ENCODE results near the gene HCFC2. TPM values are rescaled to one million over a fixed set of nuclear protein-coding genes. Genes with fewer than 3 reads are reported as not detected.
"Not testable (repeated sequence)": the region's sequence is repeated elsewhere in the genome, so short reads cannot be mapped to it uniquely, and the experiment has no call there.

The HCFC2 gene
- total RNA-seq, 1 donor from 2014 or later, result 25.1 TPM

GRCh38 chr12:104108755-104109445, 44.6 kb downstream of the HCFC2 start:
- TF ChIP-seq CTCF (IDR thresholded peaks at IDR 0.05; ENCODE audit: partially characterized antibody, unreplicated experiment), result peak; percentile 81
- Mint-ChIP-seq H3K27me3 (ENCODE audit: unreplicated experiment) (no peaks in the 10 kb centered on the region), H3K27ac (ENCODE audit: unreplicated experiment) (no peak overlapping the region), H3K4me1 (ENCODE audit: low read depth, unreplicated experiment) (no peaks in the 10 kb centered on the region), H3K4me3 (ENCODE audit: unreplicated experiment) (no peak overlapping the region), H3K9me3 (ENCODE audit: unreplicated experiment) (no peaks in the 10 kb centered on the region), H3K36me3 (ENCODE audit: unreplicated experiment) (no peaks in the 10 kb centered on the region)
- DNase-seq, result peak; percentile 92

- no peak overlapping the region for H3K4me3 Mint-ChIP-seq (ENCODE audit: unreplicated experiment)
- peak; percentile 33 for TF ChIP-seq CTCF (IDR thresholded peaks at IDR 0.05; ENCODE audit: partially characterized antibody, unreplicated experiment)
- no peak for DNase-seq
- no peaks in the 10 kb centered on the region for H3K4me1 Mint-ChIP-seq (ENCODE audit: low read depth, unreplicated experiment)
- H3K9me3 Mint-ChIP-seq (ENCODE audit: unreplicated experiment), result no peaks in the 10 kb centered on the region
- H3K27ac Mint-ChIP-seq (ENCODE audit: unreplicated experiment), result no peak overlapping the region
- no peaks in the 10 kb centered on the region for H3K36me3 Mint-ChIP-seq (ENCODE audit: unreplicated experiment)
- H3K27me3 Mint-ChIP-seq (ENCODE audit: unreplicated experiment), result no peaks in the 10 kb centered on the region
Observed at GRCh38 chr12:104109446-104110271, 45.3 kb downstream of the HCFC2 start.

- H3K36me3 Mint-ChIP-seq (ENCODE audit: unreplicated experiment); H3K27me3 Mint-ChIP-seq (ENCODE audit: unreplicated experiment); DNase-seq; H3K9me3 Mint-ChIP-seq (ENCODE audit: unreplicated experiment); H3K4me1 Mint-ChIP-seq (ENCODE audit: low read depth, unreplicated experiment); H3K4me3 Mint-ChIP-seq (ENCODE audit: unreplicated experiment); H3K27ac Mint-ChIP-seq (ENCODE audit: unreplicated experiment): not testable (repeated sequence)
Observed at GRCh38 chr12:104114834-104115586, 50.7 kb downstream of the HCFC2 start.

GRCh38 chr12:104115587-104115975, 51.2 kb downstream of the HCFC2 start:
- H3K27ac Mint-ChIP-seq (ENCODE audit: unreplicated experiment), result no peak overlapping the region
- H3K9me3 Mint-ChIP-seq (ENCODE audit: unreplicated experiment), result no peaks in the 10 kb centered on the region
- no peaks in the 10 kb centered on the region for H3K27me3 Mint-ChIP-seq (ENCODE audit: unreplicated experiment)
- no peaks in the 10 kb centered on the region for H3K4me1 Mint-ChIP-seq (ENCODE audit: low read depth, unreplicated experiment)
- DNase-seq, result no peak
- no peaks in the 10 kb centered on the region for H3K36me3 Mint-ChIP-seq (ENCODE audit: unreplicated experiment)
- no peak for TF ChIP-seq CTCF (IDR thresholded peaks at IDR 0.05; ENCODE audit: partially characterized antibody, unreplicated experiment)
- no peak overlapping the region for H3K4me3 Mint-ChIP-seq (ENCODE audit: unreplicated experiment)

GRCh38 chr12:104121001-104121400, 56.7 kb downstream of the HCFC2 start:
- no peak for TF ChIP-seq CTCF (IDR thresholded peaks at IDR 0.05; ENCODE audit: partially characterized antibody, unreplicated experiment)
- H3K4me3 Mint-ChIP-seq (ENCODE audit: unreplicated experiment), result no peak overlapping the region
- H3K27ac Mint-ChIP-seq (ENCODE audit: unreplicated experiment), result no peak overlapping the region
- H3K9me3 Mint-ChIP-seq (ENCODE audit: unreplicated experiment), result no peaks in the 10 kb centered on the region
- H3K27me3 Mint-ChIP-seq (ENCODE audit: unreplicated experiment), result no peaks in the 10 kb centered on the region
- H3K36me3 Mint-ChIP-seq (ENCODE audit: unreplicated experiment), result no peaks in the 10 kb centered on the region
- no peaks in the 10 kb centered on the region for H3K4me1 Mint-ChIP-seq (ENCODE audit: low read depth, unreplicated experiment)
- no peak for DNase-seq
